Prostate gland (tissue), 2 donors: ENCODE results near the gene HENMT1.

Experiments used
- CTCF ChIP-seq, 4 experiments: fragments of 200-600 bp in 2 of 4; fragments of 450-650 bp in 2 of 4; sonication (generic) in 2 of 4; IDR thresholded peaks; 1 replicate in 3 of 4; 2 replicates in 1 of 4; pipeline ENCODE4 v1.5.1; 2016 to 2019; ENCODE audit warnings: antibody characterized with exemption in 4 of 4, mild to moderate bottlenecking in 2 of 4, moderate library complexity in 2 of 4
- POLR2A ChIP-seq: fragments of 450-650 bp; IDR thresholded peaks from one replicate; pipeline ENCODE4 v1.6.1; 2016; ENCODE audit warnings: antibody characterized with exemption, mild to moderate bottlenecking
- POLR2AphosphoS5 ChIP-seq: sonication (generic); formaldehyde crosslinking; IDR thresholded peaks from one replicate; pipeline ENCODE4 v1.6.1; 2017; ENCODE audit warnings: antibody characterized with exemption

- TF ChIP-seq CTCF (IDR thresholded peaks at IDR 0.05): no peak
- TF ChIP-seq POLR2AphosphoS5: peak; percentile 36
- peak; percentile 11 for TF ChIP-seq POLR2A
These were observed at the start of gene HENMT1 for GRCh38 chr1:108661030-108661609.
